GM12873 (cell line): ENCODE data around the gene PSMG4.

ENCODE experiments used
- TF ChIP-seq, protein P1 (sequence below): IDR thresholded peaks from 2 replicates; pipeline ENCODE4 v1.5.1; 2012; ENCODE audit warnings: low read depth, mild to moderate bottlenecking, moderate library complexity, low read length, control low read depth; ENCODE audit not compliant: insufficient read depth; ENCODE audit errors: missing control alignments

The PSMG4 gene

DNA sequence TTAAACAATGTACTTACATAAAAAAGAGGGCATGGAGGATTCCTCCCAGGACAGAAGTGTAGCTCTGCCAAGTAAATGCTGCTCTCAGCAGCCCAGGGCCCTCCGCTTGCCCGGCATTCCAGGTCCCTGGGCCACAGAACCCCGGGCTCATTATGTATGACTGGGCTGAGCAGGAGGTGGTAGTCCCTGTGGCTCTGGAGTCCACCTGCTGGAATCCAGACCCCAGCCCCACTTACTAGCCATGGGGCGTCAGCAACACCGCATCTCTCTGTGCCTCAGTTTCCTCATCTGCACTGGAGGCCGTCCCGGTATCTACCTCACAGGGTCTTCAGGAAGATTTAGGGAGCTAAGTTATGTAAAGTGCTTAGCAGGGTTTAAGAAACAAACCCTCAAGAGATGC lies 55.4 kb downstream of the PSMG4 start:
- TF ChIP-seq, protein P1, sequence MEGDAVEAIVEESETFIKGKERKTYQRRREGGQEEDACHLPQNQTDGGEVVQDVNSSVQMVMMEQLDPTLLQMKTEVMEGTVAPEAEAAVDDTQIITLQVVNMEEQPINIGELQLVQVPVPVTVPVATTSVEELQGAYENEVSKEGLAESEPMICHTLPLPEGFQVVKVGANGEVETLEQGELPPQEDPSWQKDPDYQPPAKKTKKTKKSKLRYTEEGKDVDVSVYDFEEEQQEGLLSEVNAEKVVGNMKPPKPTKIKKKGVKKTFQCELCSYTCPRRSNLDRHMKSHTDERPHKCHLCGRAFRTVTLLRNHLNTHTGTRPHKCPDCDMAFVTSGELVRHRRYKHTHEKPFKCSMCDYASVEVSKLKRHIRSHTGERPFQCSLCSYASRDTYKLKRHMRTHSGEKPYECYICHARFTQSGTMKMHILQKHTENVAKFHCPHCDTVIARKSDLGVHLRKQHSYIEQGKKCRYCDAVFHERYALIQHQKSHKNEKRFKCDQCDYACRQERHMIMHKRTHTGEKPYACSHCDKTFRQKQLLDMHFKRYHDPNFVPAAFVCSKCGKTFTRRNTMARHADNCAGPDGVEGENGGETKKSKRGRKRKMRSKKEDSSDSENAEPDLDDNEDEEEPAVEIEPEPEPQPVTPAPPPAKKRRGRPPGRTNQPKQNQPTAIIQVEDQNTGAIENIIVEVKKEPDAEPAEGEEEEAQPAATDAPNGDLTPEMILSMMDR, result no peak

DNA sequence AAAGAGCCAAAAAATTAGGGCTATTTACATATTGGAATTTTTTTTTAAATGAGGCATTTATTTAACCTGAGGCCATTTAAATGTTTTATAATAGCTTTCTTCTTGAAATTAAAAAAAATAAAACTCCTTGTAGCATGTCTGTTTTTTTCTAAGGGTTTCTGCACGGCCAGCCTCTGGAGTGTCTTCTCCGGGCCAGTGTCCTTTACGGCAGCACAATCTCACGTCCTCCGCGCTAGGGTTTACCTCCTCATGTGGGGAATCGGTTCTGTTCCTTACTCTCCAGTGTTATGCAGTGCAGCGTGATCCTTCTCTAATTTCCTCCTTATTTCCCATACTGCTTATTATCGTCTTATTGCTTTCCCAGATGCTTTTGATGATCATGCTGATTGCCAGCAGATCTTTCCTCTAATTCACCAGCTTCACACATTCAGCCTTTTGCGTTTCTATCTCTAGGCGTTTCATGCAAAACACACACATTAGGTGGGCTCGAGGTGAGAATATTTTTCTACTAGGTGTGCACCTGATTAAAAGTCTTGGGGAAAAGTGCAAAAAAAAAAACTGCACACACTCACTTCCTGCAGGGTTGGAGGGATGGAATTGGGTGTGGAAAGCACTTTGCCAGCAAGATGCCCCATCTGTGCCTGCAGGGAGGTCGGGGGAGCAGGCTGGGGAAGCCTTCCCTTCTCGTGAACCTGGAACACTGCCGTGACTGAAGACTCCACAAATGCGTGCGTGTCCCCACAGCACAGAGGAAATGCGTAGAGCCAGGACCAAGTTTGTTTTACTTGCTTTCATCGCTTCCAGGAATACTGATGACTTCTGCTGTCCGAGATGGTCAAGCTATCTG lies 56.1 kb downstream of the PSMG4 start:
- TF ChIP-seq, protein P1, result no peak

DNA sequence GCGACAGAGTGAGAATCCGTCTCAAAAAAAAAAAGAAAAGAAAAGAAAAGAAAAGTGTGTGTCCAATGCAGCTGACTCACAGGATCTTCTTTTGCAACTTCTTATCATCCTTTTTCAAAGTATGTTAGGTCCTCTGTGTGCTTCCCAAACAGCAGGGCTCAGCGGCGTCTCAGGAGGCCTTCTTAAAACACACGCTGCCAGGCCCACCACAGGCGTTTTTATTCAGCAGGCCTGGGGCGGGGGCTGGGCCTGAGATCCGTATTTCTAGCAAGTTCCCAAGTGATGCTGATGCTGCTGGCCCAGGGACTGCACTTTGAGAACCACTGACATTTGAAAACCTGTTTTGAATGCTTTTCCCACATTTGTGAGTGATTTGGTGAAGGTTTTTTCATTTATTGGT lies 57.1 kb downstream of the PSMG4 start:
- TF ChIP-seq, protein P1, result no peak

DNA sequence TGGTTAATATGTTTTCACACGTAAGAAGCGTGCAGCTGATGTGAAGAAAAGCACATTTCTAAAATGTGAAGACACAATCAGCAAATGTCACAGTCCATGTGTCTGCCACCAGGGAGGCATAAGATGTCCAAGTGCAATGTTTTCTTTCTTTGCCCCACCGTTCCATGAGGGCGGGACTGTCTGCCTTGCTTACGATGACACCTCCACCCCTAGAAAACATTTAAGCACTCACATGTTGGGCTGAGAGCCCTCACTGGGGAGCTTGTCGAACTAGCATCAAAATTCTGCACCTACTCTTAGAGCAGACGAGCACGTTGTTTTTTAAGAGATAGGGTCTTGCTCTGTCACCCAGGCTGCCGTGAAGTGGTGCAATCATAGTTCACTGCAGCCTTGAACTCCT lies 57.6 kb downstream of the PSMG4 start:
- TF ChIP-seq, protein P1, result no peak

DNA sequence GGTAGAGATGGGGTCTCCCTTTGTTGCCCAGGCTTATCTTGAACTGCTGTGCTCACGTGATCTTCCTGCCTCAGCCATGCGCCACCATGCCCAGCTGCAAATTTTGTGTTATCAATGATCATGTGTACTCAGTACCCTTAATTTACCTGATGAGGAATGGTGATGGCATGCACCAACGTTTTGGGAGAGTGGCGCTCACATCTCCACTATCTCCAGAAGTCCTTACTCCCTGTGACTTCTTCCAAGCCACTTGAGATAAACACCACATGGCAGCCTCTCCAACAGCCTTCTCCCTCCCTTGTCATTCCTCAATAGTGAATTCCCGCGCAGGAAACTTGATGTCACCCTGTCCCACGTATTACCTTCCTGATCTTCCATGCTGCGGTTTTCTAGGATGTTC lies 58.1 kb downstream of the PSMG4 start:
- TF ChIP-seq, protein P1, result no peak
